Upper lobe of left lung (tissue), 6 donors: ENCODE data around the gene KLC3. TPM values are rescaled to one million over a fixed set of nuclear protein-coding genes. Genes with fewer than 3 reads are reported as not detected.

Source experiments
- ATAC-seq, 2 donors: fragments of 200-7000 bp; cut with Tn5 transposase; one replicate each; pipeline ENCODE4 v1.9.1; 2022; ENCODE audit warnings: mild to moderate bottlenecking in 2 of 2, moderate library complexity in 2 of 2; ENCODE audit not compliant: low FRiP score in 2 of 2
- DNase-seq, 2 donors: peaks; one replicate each; pipeline ENCODE4 v3.0.0-alpha.2; 2019 to 2020
- H3K27ac ChIP-seq, 4 donors: fragments of 200-600 bp; sonication (generic); one replicate each; pipeline ENCODE4 v1.5.1; 2016 to 2019
- H3K27me3 ChIP-seq, 4 donors: fragments of 200-600 bp; sonication (generic); one replicate each; pipeline ENCODE4 v1.5.1; 2017 to 2019
- H3K36me3 ChIP-seq, 4 donors: fragments of 200-600 bp; sonication (generic); one replicate each; pipeline ENCODE4 v1.5.1; 2016 to 2019
- H3K4me1 ChIP-seq, 4 donors: fragments of 200-600 bp; sonication (generic); one replicate each; pipeline ENCODE4 v1.5.1; 2018 to 2019
- H3K4me3 ChIP-seq, 4 donors: fragments of 200-600 bp; sonication (generic); one replicate each; pipeline ENCODE4 v1.5.1; 2017 to 2019; ENCODE audit warnings: mild to moderate bottlenecking in 2 of 4, moderate library complexity in 1 of 4
- H3K9me3 ChIP-seq, 4 donors: fragments of 200-600 bp; sonication (generic); one replicate each; pipeline ENCODE4 v1.5.1; 2018 to 2019
- CTCF ChIP-seq, 6 experiments: fragments of 450-650 bp in 4 of 6; fragments of 200-600 bp in 2 of 6; sonication (generic) in 2 of 6; IDR thresholded peaks; one replicate each; pipeline ENCODE4 v1.5.1; 2016 to 2019; ENCODE audit warnings: antibody characterized with exemption in 6 of 6
- EP300 ChIP-seq, 4 donors: sonication (generic); formaldehyde crosslinking; IDR thresholded peaks; one replicate each; pipeline ENCODE4 v1.5.1; 2017; ENCODE audit warnings: antibody characterized with exemption in 4 of 4, control low read depth in 2 of 4
- POLR2A ChIP-seq, 4 donors: fragments of 450-650 bp; IDR thresholded peaks; one replicate each; pipeline ENCODE4 v1.5.1; 2016 to 2017; ENCODE audit warnings: antibody characterized with exemption in 4 of 4, mild to moderate bottlenecking in 2 of 4
- POLR2AphosphoS5 ChIP-seq, 2 donors: sonication (generic); formaldehyde crosslinking; IDR thresholded peaks; one replicate each; pipeline ENCODE4 v1.5.1; 2017; ENCODE audit warnings: antibody characterized with exemption in 2 of 2
- WGBS, 2 donors: methylation state at CpG; one replicate each; pipeline ENCODE4 v1.1.5; 2017 to 2018; 5-methylcytosine and 5-hydroxymethylcytosine counted together
- total RNA-seq, 6 donors: library from RNA; depleted of rRNA in 4 of 6; stranded (reverse); fragments of >200 nt in 4 of 6; gene quantifications; one replicate each; pipeline versions ENCODE4 v1.1.0 to v1.2.1, GENCODE V29; 2016 to 2021
- donor health status: DM: no; HTN: no; CAD: no; lungs with moderate emphysema.
- donor health status: DM: no; HTN: yes; CAD: no; lungs with severe emphysema.

Gene KLC3
- total RNA-seq, 6 donors from 2014 or later = 2.4 to 9.5 (median 3.9) TPM

GRCh38 chr19:45400192-45400591 lies 59.6 kb downstream of the KLC3 start:
- no peak for DNase-seq

More at GRCh38 chr19:45400192-45400591, 59.6 kb downstream of the KLC3 start:
- Histone ChIP-seq H3K27me3 (peaks cover 0 to 4% (median 0%) of the 10 kb centered on the region in 4 donors), H3K9me3 (no peaks in the 10 kb centered on the region), H3K4me1 (peaks cover 40 to 46% (median 44%) of the 10 kb centered on the region in 4 donors), H3K4me3 (no peak overlapping the region), H3K36me3 (peaks cover 0 to 30% (median 9%) of the 10 kb centered on the region in 4 donors), H3K27ac (no peak overlapping the region)
- TF ChIP-seq EP300 (IDR thresholded peaks at IDR 0.05) = no peak
- no peak for TF ChIP-seq POLR2A (IDR thresholded peaks at IDR 0.05)
- TF ChIP-seq CTCF (IDR thresholded peaks at IDR 0.05) = no peak
- TF ChIP-seq POLR2AphosphoS5 (IDR thresholded peaks at IDR 0.05) = no peak
- no peak for ATAC-seq
- WGBS, 2 donors = 76 to 96% methylated on average over 5 to 6 of the region's 6 CpGs

Other genes starting within 250 kb of the KLC3 start
- gene PPP1R37, start 247.6 kb upstream of the KLC3 start, total RNA-seq = 10 to 100 TPM; 30.0 to 64.6 (median 37.3) TPM
- under 1 TPM in 5 of 6 donors, not detected in 1; under 0.01 to 1.00 (median 0.17) TPM for gene NKPD1, start 179.8 kb upstream of the KLC3 start, total RNA-seq
- gene TRAPPC6A, start 162.5 kb upstream of the KLC3 start, total RNA-seq = 10 to 100 TPM; 10.5 to 53.3 (median 23.7) TPM
- 10 to 100 TPM in 5 of 6 donors, 1 to 10 TPM in 1; 4.7 to 34.6 (median 18.6) TPM for gene BLOC1S3, start 162.0 kb upstream of the KLC3 start, total RNA-seq
- 1 to 10 TPM; 1.1 to 10.0 (median 2.7) TPM for gene EXOC3L2, start 95.3 kb upstream of the KLC3 start, total RNA-seq
- gene MARK4, start 89.5 kb upstream of the KLC3 start, total RNA-seq = 10 to 100 TPM; 14.6 to 59.3 (median 35.6) TPM
- not detected for gene CKM, start 17.9 kb upstream of the KLC3 start, total RNA-seq
- 10 to 100 TPM in 5 of 6 donors, 1 to 10 TPM in 1; 7.4 to 19.1 (median 13.0) TPM for gene ERCC2, start 29.8 kb downstream of the KLC3 start, total RNA-seq
- 10 to 100 TPM; 27.8 to 76.2 (median 57.5) TPM for gene PPP1R13L, start 64.3 kb downstream of the KLC3 start, total RNA-seq
- gene POLR1G, start 65.9 kb downstream of the KLC3 start, total RNA-seq = 1 to 10 TPM; 1.0 to 7.7 (median 5.8) TPM
- gene ERCC1, start 83.2 kb downstream of the KLC3 start, total RNA-seq = 100 to 1,000 TPM in 1 of 6 donors, 10 to 100 TPM in 5; 53.7 to 102 (median 76.2) TPM
- gene FOSB, start 127.2 kb downstream of the KLC3 start, total RNA-seq = 100 to 1,000 TPM in 2 of 6 donors, 10 to 100 TPM in 2, 1 to 10 TPM in 1, not detected in 1; 8.8 to 152 (median 94.9) TPM
- 10 to 100 TPM in 3 of 6 donors, 1 to 10 TPM in 3; 5.2 to 17.8 (median 11.1) TPM for gene RTN2, start 156.3 kb downstream of the KLC3 start, total RNA-seq
- gene PPM1N, start 157.7 kb downstream of the KLC3 start, total RNA-seq = 1 to 10 TPM in 3 of 6 donors, under 1 TPM in 2, not detected in 1; 0.89 to 6.3 (median 1.1) TPM
- 100 to 1,000 TPM in 4 of 6 donors, 10 to 100 TPM in 2; 68.1 to 266 (median 143) TPM for gene VASP, start 166.7 kb downstream of the KLC3 start, total RNA-seq
- 10 to 100 TPM in 5 of 6 donors, 1 to 10 TPM in 1; 9.9 to 14.3 (median 12.7) TPM for gene OPA3, start 244.1 kb downstream of the KLC3 start, total RNA-seq